Esophagus (tissue), 2 donors: ENCODE data around the gene C8G. TPM values are rescaled to one million over a fixed set of nuclear protein-coding genes. Genes with fewer than 3 reads are reported as not detected.

Experiments
- H3K27ac ChIP-seq, 2 donors: one replicate each; pipeline ENCODE4 v1.5.1; 2013; ENCODE audit warnings: low read depth in 2 of 2, mild to moderate bottlenecking in 2 of 2, inconsistent platforms in 1 of 2, low read length in 1 of 2, moderate library complexity in 1 of 2
- H3K27me3 ChIP-seq, 2 donors: one replicate each; pipeline ENCODE4 v1.6.1; 2013; ENCODE audit warnings: low read length in 2 of 2, control low read depth in 1 of 2, mild to moderate bottlenecking in 1 of 2; ENCODE audit not compliant: insufficient read depth in 2 of 2, control insufficient read depth in 1 of 2
- H3K36me3 ChIP-seq, 2 donors: one replicate each; pipeline ENCODE4 v1.6.1; 2013; ENCODE audit warnings: low read length in 1 of 2; ENCODE audit not compliant: control insufficient read depth in 2 of 2, insufficient read depth in 2 of 2
- H3K4me1 ChIP-seq, 2 donors: one replicate each; pipeline ENCODE4 v1.6.1; 2013; ENCODE audit warnings: low read length in 1 of 2; ENCODE audit not compliant: control insufficient read depth in 2 of 2, insufficient read depth in 2 of 2
- H3K4me3 ChIP-seq, 2 donors: one replicate each; pipeline ENCODE4 v1.5.1; 2013; ENCODE audit warnings: low read length in 2 of 2, mild to moderate bottlenecking in 2 of 2, low read depth in 1 of 2, moderate library complexity in 1 of 2
- H3K9me3 ChIP-seq, 2 donors: one replicate each; pipeline ENCODE4 v1.6.1; 2013; ENCODE audit warnings: mild to moderate bottlenecking in 2 of 2, low read depth in 1 of 2, low read length in 1 of 2, moderate library complexity in 1 of 2; ENCODE audit not compliant: control insufficient read depth in 2 of 2, insufficient read depth in 1 of 2
- WGBS, 2 donors: extraction: QIAGEN DNeasy Blood & Tissue Kit; methylation state at CpG; one replicate each; pipeline ENCODE4 v1.1.7; 2013; 5-methylcytosine and 5-hydroxymethylcytosine counted together
- polyA plus RNA-seq, 2 donors: library from polyadenylated mRNA; stranded (reverse); fragments of 200-250 nt; gene quantifications; one replicate each; pipeline ENCODE4 v1.2.3, GENCODE V29; 2013
- donor health status: healthy with polysubstance abuse.
- donor health status: Bipolar disorder and iron deficiency.

The C8G gene
- polyA plus RNA-seq, 2 donors = 1.2 to 1.8 TPM

DNA sequence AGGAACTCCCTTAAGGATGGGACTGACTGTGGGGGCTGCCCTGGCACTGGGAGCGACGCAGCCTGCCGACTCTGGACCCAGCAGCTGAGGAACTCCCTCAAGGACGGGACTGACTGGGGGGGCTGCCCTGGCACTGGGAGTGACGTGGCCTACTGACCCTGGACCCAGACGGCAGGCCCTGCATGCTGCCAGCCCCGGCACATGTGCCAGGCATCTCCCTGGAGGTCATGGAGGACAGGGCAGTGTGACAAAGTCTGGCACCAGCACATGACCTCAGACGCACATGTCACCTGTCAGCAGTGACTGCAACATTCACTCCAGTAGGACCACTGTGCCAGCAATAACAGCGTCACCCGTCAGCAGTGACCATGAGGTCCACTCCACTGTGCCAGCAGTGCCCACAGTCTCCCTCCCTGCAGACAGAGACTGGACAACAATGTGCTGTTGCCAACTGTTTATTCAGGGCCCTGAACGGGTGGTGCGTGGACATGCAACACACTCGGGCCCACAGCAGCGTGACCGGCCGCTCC, 5.0 kb upstream of the C8G start:
- peaks cover 16 to 51% of the 10 kb centered on the region in 2 donors for H3K36me3 ChIP-seq
- H3K27me3 ChIP-seq = no peaks in the 10 kb centered on the region
- H3K4me3 ChIP-seq = no peak overlapping the region
- H3K27ac ChIP-seq = no peak overlapping the region
- peaks cover 8 to 12% of the 10 kb centered on the region in 2 donors for H3K4me1 ChIP-seq
- H3K9me3 ChIP-seq = no peaks in the 10 kb centered on the region
- 67% methylated on average over 16 of the region's 16 CpGs for WGBS, 2 donors

GRCh38 chr9:136940526-136941230, 4.4 kb upstream of the C8G start:
- H3K4me1 ChIP-seq = peaks cover 8 to 12% of the 10 kb centered on the region in 2 donors
- peaks cover 16 to 51% of the 10 kb centered on the region in 2 donors for H3K36me3 ChIP-seq
- 90 to 92% methylated on average over 41 to 42 of the region's 42 CpGs for WGBS, 2 donors
- H3K9me3 ChIP-seq = no peaks in the 10 kb centered on the region
- no peak overlapping the region for H3K4me3 ChIP-seq
- no peak overlapping the region for H3K27ac ChIP-seq
- H3K27me3 ChIP-seq = no peaks in the 10 kb centered on the region

DNA sequence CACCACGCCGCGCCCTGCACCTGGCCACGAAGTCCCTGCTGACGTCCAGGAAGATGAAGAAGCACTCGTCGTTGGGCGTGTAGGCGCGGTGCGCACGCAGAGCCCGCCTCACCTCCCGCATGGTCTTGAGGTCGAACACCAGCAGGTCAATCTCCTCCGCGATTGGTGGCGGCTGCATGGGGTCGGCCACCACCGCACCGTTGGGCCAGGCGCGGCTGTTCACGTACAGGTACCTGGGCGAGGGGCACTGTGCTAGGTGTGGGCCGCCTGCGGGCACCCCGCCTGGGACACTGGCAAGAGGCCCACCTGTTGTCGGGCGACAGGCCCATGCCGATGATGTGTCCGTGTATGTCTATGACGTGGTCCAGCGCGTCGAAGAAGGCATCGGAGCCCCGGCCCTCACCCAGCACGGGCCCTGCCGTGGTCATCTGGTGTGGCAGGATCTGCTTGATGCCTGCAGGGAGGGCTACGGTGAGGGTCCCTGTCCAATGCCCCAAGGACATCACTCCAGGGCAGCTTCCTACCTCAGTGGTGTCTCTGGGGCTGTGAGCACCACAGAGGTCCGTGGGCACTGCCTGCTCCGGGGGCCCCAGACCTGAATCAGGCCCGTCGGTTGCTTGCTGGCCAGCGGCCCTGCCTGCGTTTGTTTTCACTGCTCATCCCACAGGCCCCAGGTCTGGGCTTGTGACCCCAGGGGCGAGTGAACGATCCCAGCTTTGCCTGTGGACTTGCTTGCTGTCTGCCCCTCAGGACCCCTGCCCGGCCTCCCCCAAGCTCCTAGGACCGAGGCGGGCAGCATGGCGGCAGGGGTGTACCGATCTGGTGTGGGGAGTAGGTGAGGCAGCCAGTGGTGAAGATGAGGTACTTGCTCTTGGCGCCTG, 3.6 kb upstream of the C8G start:
- Histone ChIP-seq H3K36me3 (peaks cover 16 to 51% of the 10 kb centered on the region in 2 donors), H3K4me1 (peaks cover 8 to 12% of the 10 kb centered on the region in 2 donors), H3K4me3 (no peak overlapping the region), H3K27ac (no peak overlapping the region), H3K27me3 (no peaks in the 10 kb centered on the region), H3K9me3 (no peaks in the 10 kb centered on the region)
- 92% methylated on average over 55 of the region's 55 CpGs for WGBS, 2 donors

- H3K27ac ChIP-seq = no peak overlapping the region
- peaks cover 16 to 51% of the 10 kb centered on the region in 2 donors for H3K36me3 ChIP-seq
- no peaks in the 10 kb centered on the region for H3K27me3 ChIP-seq
- H3K9me3 ChIP-seq = no peaks in the 10 kb centered on the region
- H3K4me1 ChIP-seq = peaks cover 8 to 12% of the 10 kb centered on the region in 2 donors
- H3K4me3 ChIP-seq = no peak overlapping the region
- 91 to 92% methylated on average over 55 to 60 of the region's 60 CpGs for WGBS, 2 donors
Measured at GRCh38 chr9:136942112-136942880, 2.7 kb upstream of the C8G start.

- Histone ChIP-seq H3K36me3 (peaks cover 13 to 45% of the 10 kb centered on the region in 2 donors), H3K4me3 (peak overlapping the region; percentile 81 to 94), H3K9me3 (no peaks in the 10 kb centered on the region), H3K4me1 (peaks cover 8 to 12% of the 10 kb centered on the region in 2 donors), H3K27me3 (no peaks in the 10 kb centered on the region), H3K27ac (no peak overlapping the region)
- 92 to 95% methylated on average over 16 of the region's 16 CpGs for WGBS, 2 donors
Measured at GRCh38 chr9:136942881-136943230, 2.2 kb upstream of the C8G start.

- Histone ChIP-seq H3K4me1 (peaks cover 8 to 15% of the 10 kb centered on the region in 2 donors), H3K36me3 (peaks cover 13 to 42% of the 10 kb centered on the region in 2 donors), H3K27me3 (no peaks in the 10 kb centered on the region), H3K27ac (peak overlapping the region; percentile 84 to 89), H3K9me3 (no peaks in the 10 kb centered on the region), H3K4me3 (peak overlapping the region; percentile 81 to 94)
- WGBS, 2 donors = 15 to 16% methylated on average over 57 to 61 of the region's 61 CpGs
Measured at GRCh38 chr9:136943291-136944211, 1.5 kb upstream of the C8G start.

- H3K27ac ChIP-seq = peak overlapping the region; percentile 84 to 89
- peaks cover 9 to 15% of the 10 kb centered on the region in 2 donors for H3K4me1 ChIP-seq
- H3K9me3 ChIP-seq = no peaks in the 10 kb centered on the region
- H3K27me3 ChIP-seq = no peaks in the 10 kb centered on the region
- H3K4me3 ChIP-seq = peak overlapping the region; percentile 81 to 94
- 0 to 1% methylated on average over 27 to 45 of the region's 45 CpGs for WGBS, 2 donors
- peaks cover 13 to 42% of the 10 kb centered on the region in 2 donors for H3K36me3 ChIP-seq
Measured at GRCh38 chr9:136944212-136944518, 878 bp upstream of the C8G start.

DNA sequence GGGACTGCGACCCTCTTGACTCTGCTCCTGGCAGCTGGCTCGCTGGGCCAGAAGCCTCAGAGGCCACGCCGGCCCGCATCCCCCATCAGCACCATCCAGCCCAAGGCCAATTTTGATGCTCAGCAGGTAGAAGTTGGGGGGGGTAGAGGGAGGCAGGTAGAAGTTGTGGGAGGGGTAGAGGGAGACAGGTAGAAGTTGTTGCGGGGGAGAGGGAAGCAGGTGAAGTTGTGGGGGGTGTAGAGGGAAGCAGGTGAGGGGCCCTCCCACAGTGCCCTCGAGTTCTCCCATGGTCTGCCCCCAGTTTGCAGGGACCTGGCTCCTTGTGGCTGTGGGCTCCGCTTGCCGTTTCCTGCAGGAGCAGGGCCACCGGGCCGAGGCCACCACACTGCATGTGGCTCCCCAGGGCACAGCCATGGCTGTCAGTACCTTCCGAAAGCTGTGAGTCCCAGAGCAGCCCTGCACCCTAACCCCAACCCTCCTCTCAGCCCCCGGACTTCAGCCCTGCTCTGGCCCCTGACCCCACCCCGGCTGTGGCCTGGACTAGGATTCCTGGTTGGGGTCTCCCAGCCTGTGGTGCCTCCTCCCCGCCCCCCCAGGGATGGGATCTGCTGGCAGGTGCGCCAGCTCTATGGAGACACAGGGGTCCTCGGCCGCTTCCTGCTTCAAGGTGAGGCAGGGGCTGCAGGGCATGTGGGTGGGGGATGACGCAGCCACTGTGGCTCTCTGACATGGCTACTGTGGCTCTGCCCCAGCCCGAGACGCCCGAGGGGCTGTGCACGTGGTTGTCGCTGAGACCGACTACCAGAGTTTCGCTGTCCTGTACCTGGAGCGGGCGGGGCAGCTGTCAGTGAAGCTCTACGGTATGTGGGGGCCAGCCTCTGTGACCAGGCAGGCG, 537 bp downstream of the C8G start:
- H3K9me3 ChIP-seq = no peaks in the 10 kb centered on the region
- H3K4me1 ChIP-seq = peaks cover 12 to 20% of the 10 kb centered on the region in 2 donors
- H3K27ac ChIP-seq = no peak overlapping the region
- WGBS, 2 donors = 79 to 80% methylated on average over 29 to 30 of the region's 30 CpGs
- H3K4me3 ChIP-seq = no peak overlapping the region
- no peaks in the 10 kb centered on the region for H3K27me3 ChIP-seq
- peaks cover 7 to 28% of the 10 kb centered on the region in 2 donors for H3K36me3 ChIP-seq
